PC-3 (cell line): ENCODE results near the gene GLRX5.

ENCODE experiments used
- EZH2 ChIP-seq: fragments of 300-600 bp; sonication (generic); IDR thresholded peaks from one replicate; pipeline ENCODE4 v1.6.1; 2017; ENCODE audit warnings: antibody characterized with exemption, mild to moderate bottlenecking, low read length; ENCODE audit not compliant: unreplicated experiment
- EZH2phosphoT487 ChIP-seq: fragments of 300-600 bp; sonication (generic); IDR thresholded peaks from 2 replicates; pipeline ENCODE4 v1.6.1; 2018; ENCODE audit warnings: mild to moderate bottlenecking, antibody characterized with exemption, low read length, borderline replicate concordance
- TF ChIP-seq, protein P1 (sequence below): fragments of 300-600 bp; sonication (generic); conservative IDR thresholded peaks from 2 replicates; pipeline ENCODE4 v1.5.1; 2017; ENCODE audit warnings: antibody characterized with exemption, low read depth, mild to moderate bottlenecking, low read length

DNA sequence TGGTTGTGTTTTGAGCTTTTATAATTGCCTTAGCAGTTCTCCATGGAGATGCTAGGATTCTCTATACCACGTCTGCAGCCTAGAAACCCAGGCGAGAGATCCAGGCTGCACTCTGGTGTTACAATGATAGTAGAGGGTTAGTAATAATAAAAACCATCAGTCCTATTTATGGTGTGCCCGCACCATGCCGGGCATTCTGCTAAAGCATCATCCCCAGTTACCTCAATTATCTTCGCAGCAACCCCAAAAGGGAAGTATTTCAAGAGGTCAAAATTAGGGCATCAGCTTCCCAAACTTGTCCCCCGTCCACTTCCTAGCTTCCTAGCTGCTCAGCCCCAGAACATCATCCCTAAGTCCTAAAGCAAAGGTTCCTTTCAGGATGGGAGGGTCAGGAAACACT is 21.6 kb upstream of the GLRX5 start:
- TF ChIP-seq, protein P1, sequence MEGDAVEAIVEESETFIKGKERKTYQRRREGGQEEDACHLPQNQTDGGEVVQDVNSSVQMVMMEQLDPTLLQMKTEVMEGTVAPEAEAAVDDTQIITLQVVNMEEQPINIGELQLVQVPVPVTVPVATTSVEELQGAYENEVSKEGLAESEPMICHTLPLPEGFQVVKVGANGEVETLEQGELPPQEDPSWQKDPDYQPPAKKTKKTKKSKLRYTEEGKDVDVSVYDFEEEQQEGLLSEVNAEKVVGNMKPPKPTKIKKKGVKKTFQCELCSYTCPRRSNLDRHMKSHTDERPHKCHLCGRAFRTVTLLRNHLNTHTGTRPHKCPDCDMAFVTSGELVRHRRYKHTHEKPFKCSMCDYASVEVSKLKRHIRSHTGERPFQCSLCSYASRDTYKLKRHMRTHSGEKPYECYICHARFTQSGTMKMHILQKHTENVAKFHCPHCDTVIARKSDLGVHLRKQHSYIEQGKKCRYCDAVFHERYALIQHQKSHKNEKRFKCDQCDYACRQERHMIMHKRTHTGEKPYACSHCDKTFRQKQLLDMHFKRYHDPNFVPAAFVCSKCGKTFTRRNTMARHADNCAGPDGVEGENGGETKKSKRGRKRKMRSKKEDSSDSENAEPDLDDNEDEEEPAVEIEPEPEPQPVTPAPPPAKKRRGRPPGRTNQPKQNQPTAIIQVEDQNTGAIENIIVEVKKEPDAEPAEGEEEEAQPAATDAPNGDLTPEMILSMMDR, result no peak
- TF ChIP-seq EZH2, result no peak
- no peak for TF ChIP-seq EZH2phosphoT487
